Endothelial cell of umbilical vein (primary cell): ENCODE measurements around the gene TMEM273.

Source experiments
- POLR2A ChIP-seq: IDR thresholded peaks from 2 replicates; pipeline ENCODE4 v1.6.1; 2012; ENCODE audit warnings: low read depth, mild to moderate bottlenecking, control low read depth, low read length
- TF ChIP-seq, protein P1 (sequence below), 2 donors: IDR thresholded peaks; 1 replicate in 1 of 2; 2 replicates in 1 of 2; pipeline ENCODE4 v1.5.1; 2011; ENCODE audit warnings: low read length in 2 of 2, mild to moderate bottlenecking in 2 of 2, moderate library complexity in 2 of 2, control low read depth in 1 of 2, inconsistent platforms in 1 of 2, low read depth in 1 of 2; ENCODE audit not compliant: insufficient read depth in 1 of 2; ENCODE audit errors: extremely low read depth in 1 of 2
- TF ChIP-seq, protein P2 (sequence below): IDR thresholded peaks from 2 replicates; pipeline ENCODE4 v1.6.1; 2011; ENCODE audit not compliant: insufficient read depth, insufficient read length

DNA sequence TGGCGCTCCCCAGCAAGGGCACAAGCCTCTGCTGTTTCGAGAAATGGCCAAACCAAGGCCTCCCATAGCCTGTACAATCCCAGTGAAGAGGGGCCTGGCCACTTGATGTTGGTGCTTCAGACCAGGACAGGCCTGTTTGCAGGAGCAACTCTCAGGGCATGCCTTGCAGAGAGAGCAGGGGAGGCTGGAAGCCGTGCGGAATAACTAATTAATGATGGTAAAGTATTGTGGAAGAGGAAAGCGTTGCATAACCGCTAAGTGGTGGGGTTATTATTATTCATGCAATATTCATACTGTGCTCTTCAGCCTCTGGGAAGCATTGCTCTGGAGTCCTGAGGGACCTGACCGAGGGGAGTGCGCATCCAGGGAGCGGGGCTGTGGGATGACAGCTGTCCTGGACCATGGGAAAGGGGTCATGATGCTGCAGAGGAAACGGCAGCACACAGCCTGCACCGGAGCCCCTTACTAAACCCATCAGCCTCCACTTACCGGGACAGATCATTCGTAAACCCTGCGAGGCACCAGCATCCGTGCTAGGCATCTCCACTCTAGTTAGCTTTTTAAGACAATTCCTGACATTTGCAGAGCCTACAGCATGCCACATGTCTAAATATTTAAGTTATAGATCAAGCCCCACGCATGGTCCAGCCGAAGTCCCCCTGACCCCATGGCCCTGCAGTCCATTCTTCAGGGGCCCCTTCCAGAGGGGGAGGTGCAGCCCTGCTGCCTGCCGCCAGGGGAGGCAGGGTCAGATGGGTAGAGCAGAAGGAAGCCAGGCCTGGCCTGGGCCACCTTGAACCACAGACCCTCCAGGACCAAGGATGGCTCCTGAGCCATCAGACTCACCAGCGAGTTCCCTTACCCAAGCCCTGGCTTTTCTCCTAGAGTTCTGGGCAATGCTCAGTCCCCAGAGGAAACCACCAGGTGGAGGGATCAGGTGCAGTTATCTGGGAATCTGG, 11.6 kb downstream of the TMEM273 start:
- no peak for TF ChIP-seq POLR2A
- TF ChIP-seq, protein P1, sequence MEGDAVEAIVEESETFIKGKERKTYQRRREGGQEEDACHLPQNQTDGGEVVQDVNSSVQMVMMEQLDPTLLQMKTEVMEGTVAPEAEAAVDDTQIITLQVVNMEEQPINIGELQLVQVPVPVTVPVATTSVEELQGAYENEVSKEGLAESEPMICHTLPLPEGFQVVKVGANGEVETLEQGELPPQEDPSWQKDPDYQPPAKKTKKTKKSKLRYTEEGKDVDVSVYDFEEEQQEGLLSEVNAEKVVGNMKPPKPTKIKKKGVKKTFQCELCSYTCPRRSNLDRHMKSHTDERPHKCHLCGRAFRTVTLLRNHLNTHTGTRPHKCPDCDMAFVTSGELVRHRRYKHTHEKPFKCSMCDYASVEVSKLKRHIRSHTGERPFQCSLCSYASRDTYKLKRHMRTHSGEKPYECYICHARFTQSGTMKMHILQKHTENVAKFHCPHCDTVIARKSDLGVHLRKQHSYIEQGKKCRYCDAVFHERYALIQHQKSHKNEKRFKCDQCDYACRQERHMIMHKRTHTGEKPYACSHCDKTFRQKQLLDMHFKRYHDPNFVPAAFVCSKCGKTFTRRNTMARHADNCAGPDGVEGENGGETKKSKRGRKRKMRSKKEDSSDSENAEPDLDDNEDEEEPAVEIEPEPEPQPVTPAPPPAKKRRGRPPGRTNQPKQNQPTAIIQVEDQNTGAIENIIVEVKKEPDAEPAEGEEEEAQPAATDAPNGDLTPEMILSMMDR (IDR thresholded peaks at IDR 0.05; ENCODE audit: extremely low read depth in 1 of 2, insufficient read depth in 1 of 2, low read depth in 1 of 2, low read length in 2 of 2): no peak
- TF ChIP-seq, protein P2, sequence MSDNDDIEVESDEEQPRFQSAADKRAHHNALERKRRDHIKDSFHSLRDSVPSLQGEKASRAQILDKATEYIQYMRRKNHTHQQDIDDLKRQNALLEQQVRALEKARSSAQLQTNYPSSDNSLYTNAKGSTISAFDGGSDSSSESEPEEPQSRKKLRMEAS: no peak
